Osteocyte (in vitro differentiated cells): ENCODE data around the gene LYZL6. TPM values are rescaled to one million over a fixed set of nuclear protein-coding genes. Genes with fewer than 3 reads are reported as not detected.
A peak's percentile ranks its signal among the peaks of the same experiment; 100 is the strongest.

Experiments
- DNase-seq: peaks from one replicate; pipeline ENCODE4 v3.0.0; 2021; ENCODE audit warnings: mixed read lengths; ENCODE audit not compliant: unreplicated experiment; ENCODE audit errors: extremely low spot score
- H3K27ac Mint-ChIP-seq: one replicate; pipeline ENCODE4 v1.8.0; 2021; ENCODE audit warnings: mild to moderate bottlenecking, mixed read lengths; ENCODE audit not compliant: unreplicated experiment
- H3K27me3 Mint-ChIP-seq: one replicate; pipeline ENCODE4 v1.8.0; 2021; ENCODE audit warnings: mixed read lengths; ENCODE audit not compliant: unreplicated experiment
- H3K36me3 Mint-ChIP-seq: one replicate; pipeline ENCODE4 v1.8.0; 2021; ENCODE audit warnings: mixed read lengths; ENCODE audit not compliant: unreplicated experiment
- H3K4me1 Mint-ChIP-seq: one replicate; pipeline ENCODE4 v1.8.0; 2021; ENCODE audit warnings: mixed read lengths; ENCODE audit not compliant: unreplicated experiment
- H3K4me3 Mint-ChIP-seq: one replicate; pipeline ENCODE4 v1.8.0; 2021; ENCODE audit warnings: mild to moderate bottlenecking, moderate library complexity, mixed read lengths; ENCODE audit not compliant: unreplicated experiment
- H3K9me3 Mint-ChIP-seq: one replicate; pipeline ENCODE4 v1.8.0; 2021; ENCODE audit warnings: mixed read lengths; ENCODE audit not compliant: unreplicated experiment
- long read RNA-seq: library from polyadenylated mRNA; unstranded; transcript quantifications from one replicate; pipeline ENCODE4 v2.0.0, GENCODE V29; 2021
- total RNA-seq: library from RNA; stranded (reverse); gene quantifications from 2 replicates; pipeline ENCODE4 v1.2.1, GENCODE V29; 2021
- TF ChIP-seq, protein P1 (sequence below): fragments of 200-600 bp; sonication (generic); IDR thresholded peaks from 2 replicates; pipeline ENCODE4 v1.5.0; 2021; ENCODE audit warnings: antibody characterized with exemption, mild to moderate bottlenecking, moderate library complexity

Gene LYZL6, protein sequence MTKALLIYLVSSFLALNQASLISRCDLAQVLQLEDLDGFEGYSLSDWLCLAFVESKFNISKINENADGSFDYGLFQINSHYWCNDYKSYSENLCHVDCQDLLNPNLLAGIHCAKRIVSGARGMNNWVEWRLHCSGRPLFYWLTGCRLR
- total RNA-seq: not detected in 2 replicates
- long read RNA-seq: 0 reads

DNA sequence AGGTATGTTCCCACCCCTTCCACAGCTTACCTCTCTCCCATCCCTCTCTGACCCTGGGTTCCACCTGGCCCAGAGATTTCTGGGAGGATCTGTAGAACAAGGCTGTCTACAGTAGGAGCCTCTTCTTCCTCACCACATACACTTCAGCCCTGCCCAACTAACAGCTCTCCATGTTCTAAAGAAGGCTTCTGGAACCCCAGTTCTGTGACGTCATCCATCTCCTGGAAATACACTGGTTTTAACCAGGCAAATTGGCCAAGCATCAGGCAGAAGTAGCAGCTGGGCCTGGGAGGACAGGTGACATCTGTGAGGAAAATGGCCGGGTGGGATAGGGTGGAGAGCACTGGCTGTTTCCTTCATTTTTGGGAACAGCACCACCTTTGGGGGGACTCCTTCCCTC is at the start of gene LYZL6:
Gene LYZL6, minus strand, starts transcription at position 177 of the 400 bp plus-strand sequence. CDS start 4,357 bp downstream, outside the sequence.
- peaks cover 6% of the 10 kb centered on the region for H3K27me3 Mint-ChIP-seq
- H3K36me3 Mint-ChIP-seq: no peaks in the 10 kb centered on the region
- no peak for DNase-seq
- no peak within 1 kb of the TSS for H3K4me3 Mint-ChIP-seq
- H3K27ac Mint-ChIP-seq: no peak within 1 kb of the TSS
- no peaks in the 10 kb centered on the region for H3K9me3 Mint-ChIP-seq
- TF ChIP-seq, protein P1, sequence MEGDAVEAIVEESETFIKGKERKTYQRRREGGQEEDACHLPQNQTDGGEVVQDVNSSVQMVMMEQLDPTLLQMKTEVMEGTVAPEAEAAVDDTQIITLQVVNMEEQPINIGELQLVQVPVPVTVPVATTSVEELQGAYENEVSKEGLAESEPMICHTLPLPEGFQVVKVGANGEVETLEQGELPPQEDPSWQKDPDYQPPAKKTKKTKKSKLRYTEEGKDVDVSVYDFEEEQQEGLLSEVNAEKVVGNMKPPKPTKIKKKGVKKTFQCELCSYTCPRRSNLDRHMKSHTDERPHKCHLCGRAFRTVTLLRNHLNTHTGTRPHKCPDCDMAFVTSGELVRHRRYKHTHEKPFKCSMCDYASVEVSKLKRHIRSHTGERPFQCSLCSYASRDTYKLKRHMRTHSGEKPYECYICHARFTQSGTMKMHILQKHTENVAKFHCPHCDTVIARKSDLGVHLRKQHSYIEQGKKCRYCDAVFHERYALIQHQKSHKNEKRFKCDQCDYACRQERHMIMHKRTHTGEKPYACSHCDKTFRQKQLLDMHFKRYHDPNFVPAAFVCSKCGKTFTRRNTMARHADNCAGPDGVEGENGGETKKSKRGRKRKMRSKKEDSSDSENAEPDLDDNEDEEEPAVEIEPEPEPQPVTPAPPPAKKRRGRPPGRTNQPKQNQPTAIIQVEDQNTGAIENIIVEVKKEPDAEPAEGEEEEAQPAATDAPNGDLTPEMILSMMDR: no peak
- no peaks in the 10 kb centered on the region for H3K4me1 Mint-ChIP-seq

DNA sequence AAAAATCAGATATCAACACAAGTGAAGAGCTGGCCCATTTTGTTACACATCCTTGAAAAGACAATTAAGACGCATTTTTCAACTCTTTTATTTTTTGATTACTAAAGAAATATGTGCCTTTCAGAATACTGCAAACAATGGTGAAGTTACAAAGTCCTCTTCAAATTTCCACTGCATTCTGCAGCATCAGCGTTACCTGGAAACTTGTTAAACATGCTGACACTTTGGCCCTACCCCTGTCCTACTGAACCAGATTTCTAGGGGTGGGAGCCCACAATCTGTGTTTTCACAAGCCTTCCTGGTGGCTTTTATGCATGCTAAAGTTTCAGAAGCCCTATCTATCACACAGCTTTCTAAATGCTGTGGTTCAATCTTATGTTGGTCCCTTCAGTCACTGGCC is 47.6 kb upstream of the LYZL6 start:
- Mint-ChIP-seq H3K4me3 (no peak overlapping the region), H3K27ac (no peak overlapping the region), H3K27me3 (no peaks in the 10 kb centered on the region), H3K4me1 (no peaks in the 10 kb centered on the region), H3K9me3 (no peaks in the 10 kb centered on the region), H3K36me3 (no peaks in the 10 kb centered on the region)
- TF ChIP-seq, protein P1: no peak
- no peak for DNase-seq

DNA sequence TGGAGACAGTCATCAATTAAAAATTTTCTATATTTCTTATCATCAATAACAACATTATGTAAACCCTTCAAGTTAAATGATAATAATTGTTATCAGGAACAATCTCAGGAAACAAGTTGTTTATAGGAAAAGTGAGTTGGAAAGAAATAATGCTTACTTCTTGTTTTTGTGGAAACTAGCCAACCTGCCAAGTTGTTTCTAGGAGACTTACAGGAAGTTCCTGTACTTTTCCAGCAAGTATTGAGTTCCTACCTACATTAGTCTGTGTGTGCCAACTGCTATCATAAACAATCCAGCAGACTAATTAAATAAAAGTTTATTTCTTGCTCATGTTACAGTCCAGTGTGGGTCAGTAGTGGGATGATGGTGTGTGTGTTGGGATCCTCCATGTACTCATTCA is 44.7 kb upstream of the LYZL6 start:
- H3K9me3 Mint-ChIP-seq: no peaks in the 10 kb centered on the region
- no peaks in the 10 kb centered on the region for H3K4me1 Mint-ChIP-seq
- H3K36me3 Mint-ChIP-seq: no peaks in the 10 kb centered on the region
- no peak for DNase-seq
- no peak overlapping the region for H3K27ac Mint-ChIP-seq
- TF ChIP-seq, protein P1: no peak
- H3K27me3 Mint-ChIP-seq: no peaks in the 10 kb centered on the region
- H3K4me3 Mint-ChIP-seq: no peak overlapping the region

DNA sequence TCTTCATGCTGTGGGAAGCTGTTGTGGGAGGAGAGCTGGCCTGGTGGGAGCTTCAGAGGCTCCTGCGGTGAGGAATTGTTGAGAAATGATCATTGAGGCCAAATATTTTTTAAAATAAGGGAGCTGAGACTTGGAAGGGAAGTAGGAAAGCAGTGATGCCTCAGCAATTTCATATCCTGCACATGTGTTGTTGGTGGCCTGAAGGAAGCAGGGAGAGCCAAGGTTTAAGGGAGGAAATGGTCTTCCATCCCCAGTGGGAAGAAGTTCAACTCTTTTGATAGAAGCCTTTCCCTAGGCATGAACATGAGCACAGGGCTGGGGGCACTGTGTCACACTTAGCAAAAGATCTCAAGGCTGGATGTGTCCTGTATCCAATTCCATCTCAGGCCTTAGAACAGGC is 43.1 kb upstream of the LYZL6 start, which contains the start of gene CCL14:
Gene CCL14, minus strand, starts transcription at position 87 of the 400 bp plus-strand sequence. Its CDS starts 80 bp downstream, at position 7.
- H3K4me1 Mint-ChIP-seq: no peaks in the 10 kb centered on the region
- no peak within 1 kb of the TSS for H3K27ac Mint-ChIP-seq
- TF ChIP-seq, protein P1: no peak
- no peaks in the 10 kb centered on the region for H3K27me3 Mint-ChIP-seq
- DNase-seq: no peak
- no peak within 1 kb of the TSS for H3K4me3 Mint-ChIP-seq
- no peaks in the 10 kb centered on the region for H3K36me3 Mint-ChIP-seq
- no peaks in the 10 kb centered on the region for H3K9me3 Mint-ChIP-seq

DNA sequence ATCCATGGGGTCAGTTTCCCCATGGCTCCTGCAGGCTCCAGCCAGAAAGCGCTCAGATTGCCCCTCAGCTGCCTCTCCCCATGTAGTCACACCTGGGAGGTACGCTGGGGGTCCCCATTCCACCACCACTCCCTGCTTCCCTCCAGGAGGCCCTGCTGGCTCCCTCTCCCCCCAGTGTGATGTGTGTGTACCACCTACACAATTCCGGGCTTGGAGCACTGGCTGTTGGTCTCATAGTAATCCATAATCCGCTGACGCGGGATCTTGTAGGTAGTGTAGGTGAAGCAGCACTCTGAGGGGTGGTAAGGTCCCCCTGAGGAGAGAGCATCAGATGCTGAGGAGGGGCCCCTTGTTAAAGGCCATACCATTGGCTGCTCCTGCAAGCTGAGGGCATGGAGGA is 40.6 kb upstream of the LYZL6 start:
- Mint-ChIP-seq H3K9me3 (no peaks in the 10 kb centered on the region), H3K4me1 (no peaks in the 10 kb centered on the region), H3K27me3 (no peaks in the 10 kb centered on the region), H3K36me3 (no peaks in the 10 kb centered on the region), H3K27ac (no peak overlapping the region), H3K4me3 (no peak overlapping the region)
- TF ChIP-seq, protein P1: no peak
- peak; percentile 80 for DNase-seq
